Head of caudate nucleus (tissue), 42 donors: ENCODE data around the gene PAPSS2.

Experiments
- DNase-seq, 42 donors: peaks; one replicate each; pipeline versions ENCODE4 v3.0.0 to v3.0.0-alpha.2; 2020 to 2021; ENCODE audit warnings: mixed read lengths in 7 of 42
- intact Hi-C: fragments of 100-400 bp; cut with DNase I; formaldehyde crosslinking; loops from one replicate; pipeline ENCODE4 v1.15.0; 2022

Gene PAPSS2

GRCh38 chr10:87763086-87763861, 103.6 kb downstream of the PAPSS2 start:
- DNase-seq, result no peak
- intact Hi-C loops, result no loop called here

- no peak for DNase-seq
- intact Hi-C loops, result no loop called here
Observed at GRCh38 chr10:87764072-87764934, 104.6 kb downstream of the PAPSS2 start.

DNA sequence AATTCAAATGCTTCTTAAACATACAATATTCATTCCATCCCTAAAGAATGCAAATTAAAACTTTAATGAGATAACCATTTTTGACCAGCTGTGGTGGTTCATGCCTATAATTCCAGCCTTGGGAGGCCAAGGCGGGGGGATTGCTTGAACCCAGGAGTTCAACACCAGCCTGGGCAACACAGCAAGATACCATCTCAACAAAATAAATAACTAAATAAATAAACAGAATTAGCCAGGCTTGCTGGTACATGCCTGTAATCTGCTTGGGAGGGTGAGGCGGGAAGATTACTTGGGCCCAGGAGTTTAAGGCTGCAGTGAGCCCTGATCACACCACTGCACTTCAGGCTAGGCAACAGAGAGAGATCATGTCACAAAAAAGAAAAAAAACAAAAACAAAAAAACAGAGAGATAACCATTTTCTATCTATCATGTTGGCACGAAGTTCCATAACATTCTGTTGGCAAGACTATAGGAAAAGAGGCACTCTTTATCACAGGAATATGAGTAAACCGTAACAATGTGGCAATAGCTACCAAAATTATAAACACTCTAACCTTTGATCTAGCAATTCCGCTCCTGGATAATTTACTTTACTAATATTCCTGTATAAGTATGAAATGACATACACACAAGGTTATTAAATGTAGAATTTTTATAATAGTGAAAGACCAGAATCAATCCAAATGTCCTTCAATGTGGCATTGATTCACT, 106.1 kb downstream of the PAPSS2 start:
- no peak for DNase-seq
- intact Hi-C loops, result no loop called here

- DNase-seq, result no peak
- intact Hi-C loops, result no loop called here
Observed at GRCh38 chr10:87767253-87767652, 107.6 kb downstream of the PAPSS2 start.

DNA sequence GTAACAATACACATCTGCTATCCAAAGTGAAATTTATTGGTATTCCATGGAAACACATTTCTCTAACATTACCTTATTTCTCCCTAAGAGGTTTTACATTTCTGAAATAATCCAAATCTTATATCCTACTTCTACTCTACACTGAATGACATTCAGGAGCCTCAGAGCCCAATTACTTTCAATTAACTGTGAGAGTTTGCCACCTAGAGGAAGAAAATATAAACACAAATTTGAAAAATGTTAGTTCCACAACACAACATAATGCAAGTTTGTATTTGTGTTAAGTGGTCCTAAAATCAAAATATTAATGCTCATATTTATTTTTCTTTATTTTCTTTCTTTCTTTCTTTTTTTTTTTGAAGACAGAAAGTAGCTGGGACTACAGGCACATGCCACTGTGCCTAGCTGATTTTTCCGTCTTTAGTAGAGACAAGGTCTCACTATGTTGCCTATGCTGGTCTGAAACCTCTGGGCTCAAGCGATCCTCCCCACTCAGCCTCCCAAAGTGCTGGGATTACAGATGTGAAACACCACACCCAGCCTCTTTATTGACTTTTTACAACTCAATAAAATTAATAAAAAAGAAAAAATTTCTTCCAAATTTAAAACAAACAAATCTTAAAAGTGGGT, 112.3 kb downstream of the PAPSS2 start:
- intact Hi-C loops, result no loop called here
- DNase-seq, result no peak

DNA sequence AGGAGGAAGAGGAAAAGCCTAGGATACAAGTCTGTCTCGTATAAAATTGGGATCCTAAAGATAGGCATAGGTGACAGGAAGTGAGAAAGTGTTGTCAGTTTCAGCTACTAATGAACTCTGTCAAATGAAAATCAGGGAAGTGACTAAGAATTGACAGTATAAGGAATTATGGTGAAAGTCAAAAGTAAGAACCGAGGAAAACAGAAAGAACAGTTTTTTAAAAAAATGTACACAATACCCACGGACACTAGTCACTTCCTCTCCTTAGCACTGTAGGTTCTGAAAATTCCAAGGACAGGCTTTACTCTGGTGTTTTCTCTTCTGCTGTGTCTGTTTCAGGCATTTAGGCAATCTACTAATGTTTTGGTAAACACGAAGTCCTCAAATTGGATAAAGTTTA, 116.1 kb downstream of the PAPSS2 start:
- no peak for DNase-seq
- intact Hi-C loops, result no loop called here

- no peak for DNase-seq
- intact Hi-C loops, result no loop called here
Observed at GRCh38 chr10:87776328-87776727, 116.7 kb downstream of the PAPSS2 start.

- DNase-seq, result no peak
- intact Hi-C loops, result no loop called here
Observed at GRCh38 chr10:87781545-87781944, 121.9 kb downstream of the PAPSS2 start.

DNA sequence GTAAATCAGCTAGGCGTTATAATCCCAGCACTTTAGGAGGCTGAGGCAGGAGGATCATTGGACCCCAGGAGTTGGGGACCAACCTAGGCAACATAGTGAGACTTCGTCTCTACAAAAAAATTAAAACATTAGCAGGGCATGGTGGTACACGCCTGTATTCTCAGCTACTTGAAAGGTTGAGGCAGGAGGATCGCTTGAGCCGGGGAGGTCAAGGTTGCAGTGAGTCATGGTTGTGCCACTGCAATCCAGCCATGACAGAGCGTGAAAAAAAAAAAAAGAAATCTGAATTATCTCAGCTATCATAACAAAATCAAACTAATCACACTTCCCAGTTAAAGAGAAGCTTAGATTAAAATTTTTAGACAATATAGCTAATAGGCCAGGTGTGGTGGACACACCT, 123.0 kb downstream of the PAPSS2 start:
- intact Hi-C loops, result no loop called here
- DNase-seq, result no peak

GRCh38 chr10:87786421-87786820, 126.7 kb downstream of the PAPSS2 start:
- intact Hi-C loops, result no loop called here

DNA sequence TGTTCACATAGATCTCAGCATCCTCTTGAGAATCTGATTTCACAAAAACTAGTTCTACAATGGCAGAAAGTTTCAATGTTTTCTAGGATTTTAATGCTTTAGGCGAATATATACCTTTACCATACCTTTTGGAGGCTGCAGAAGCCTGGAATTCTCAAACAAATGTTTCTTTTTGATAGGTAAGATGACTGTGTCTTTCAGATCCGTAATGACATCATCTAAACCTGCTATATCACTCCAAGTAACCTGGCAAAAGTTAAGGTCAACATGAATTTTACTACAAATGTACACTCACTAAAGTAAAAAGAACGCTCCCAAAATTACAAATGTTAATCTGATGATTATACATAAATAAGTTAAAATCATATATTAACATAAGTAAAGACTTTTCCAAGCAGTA, 130.5 kb downstream of the PAPSS2 start:
- intact Hi-C loops, result no loop called here
- DNase-seq, result no peak

More at GRCh38 chr10:87786421-87786820, 126.7 kb downstream of the PAPSS2 start:
- DNase-seq, result no peak

- DNase-seq, result no peak
- intact Hi-C loops, result no loop called here
Observed at GRCh38 chr10:87794285-87794684, 134.6 kb downstream of the PAPSS2 start.
